Measurements from ENCODE around the gene CCDC18.
"Not testable (repeated sequence)": the region's sequence is repeated elsewhere in the genome, so short reads cannot be mapped to it uniquely, and the experiment has no call there.

DNA sequence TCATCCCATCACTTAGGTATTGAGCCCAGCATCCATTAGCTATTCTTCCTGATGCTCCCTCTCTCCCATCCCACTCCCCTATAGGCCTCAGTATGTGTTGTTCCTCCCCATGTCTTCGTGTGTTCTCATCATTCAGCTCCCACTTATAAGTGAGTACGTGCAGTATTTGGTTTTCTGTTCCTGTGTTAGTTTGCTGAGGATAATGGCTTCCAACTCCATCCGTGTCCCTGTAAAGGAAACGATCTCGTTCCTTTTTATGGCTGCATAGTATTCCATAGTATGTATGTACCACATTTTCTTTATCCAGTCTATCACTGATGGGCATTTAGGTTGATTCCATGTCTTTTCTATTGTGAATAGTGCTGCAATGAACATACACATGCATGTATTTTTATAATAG lies 40.2 kb downstream of the CCDC18 start:
- not testable (repeated sequence) for TF ChIP-seq SP1 (IDR thresholded peaks at IDR 0.05); YY1 (IDR thresholded peaks at IDR 0.05); RAD21 (IDR thresholded peaks at IDR 0.05); GABPA (IDR thresholded peaks at IDR 0.05 in 1 of 2, conservative IDR thresholded peaks at IDR 0.05 in 1 of 2); EGR1 (IDR thresholded peaks at IDR 0.05; ENCODE audit: low read depth in 2 of 2); FOXA1 (IDR thresholded peaks at IDR 0.05)
- TF ChIP-seq, protein P1, sequence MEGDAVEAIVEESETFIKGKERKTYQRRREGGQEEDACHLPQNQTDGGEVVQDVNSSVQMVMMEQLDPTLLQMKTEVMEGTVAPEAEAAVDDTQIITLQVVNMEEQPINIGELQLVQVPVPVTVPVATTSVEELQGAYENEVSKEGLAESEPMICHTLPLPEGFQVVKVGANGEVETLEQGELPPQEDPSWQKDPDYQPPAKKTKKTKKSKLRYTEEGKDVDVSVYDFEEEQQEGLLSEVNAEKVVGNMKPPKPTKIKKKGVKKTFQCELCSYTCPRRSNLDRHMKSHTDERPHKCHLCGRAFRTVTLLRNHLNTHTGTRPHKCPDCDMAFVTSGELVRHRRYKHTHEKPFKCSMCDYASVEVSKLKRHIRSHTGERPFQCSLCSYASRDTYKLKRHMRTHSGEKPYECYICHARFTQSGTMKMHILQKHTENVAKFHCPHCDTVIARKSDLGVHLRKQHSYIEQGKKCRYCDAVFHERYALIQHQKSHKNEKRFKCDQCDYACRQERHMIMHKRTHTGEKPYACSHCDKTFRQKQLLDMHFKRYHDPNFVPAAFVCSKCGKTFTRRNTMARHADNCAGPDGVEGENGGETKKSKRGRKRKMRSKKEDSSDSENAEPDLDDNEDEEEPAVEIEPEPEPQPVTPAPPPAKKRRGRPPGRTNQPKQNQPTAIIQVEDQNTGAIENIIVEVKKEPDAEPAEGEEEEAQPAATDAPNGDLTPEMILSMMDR (IDR thresholded peaks at IDR 0.05; ENCODE audit: low read depth, low read length, missing input control), result not testable (repeated sequence)
- TF ChIP-seq, protein P2, sequence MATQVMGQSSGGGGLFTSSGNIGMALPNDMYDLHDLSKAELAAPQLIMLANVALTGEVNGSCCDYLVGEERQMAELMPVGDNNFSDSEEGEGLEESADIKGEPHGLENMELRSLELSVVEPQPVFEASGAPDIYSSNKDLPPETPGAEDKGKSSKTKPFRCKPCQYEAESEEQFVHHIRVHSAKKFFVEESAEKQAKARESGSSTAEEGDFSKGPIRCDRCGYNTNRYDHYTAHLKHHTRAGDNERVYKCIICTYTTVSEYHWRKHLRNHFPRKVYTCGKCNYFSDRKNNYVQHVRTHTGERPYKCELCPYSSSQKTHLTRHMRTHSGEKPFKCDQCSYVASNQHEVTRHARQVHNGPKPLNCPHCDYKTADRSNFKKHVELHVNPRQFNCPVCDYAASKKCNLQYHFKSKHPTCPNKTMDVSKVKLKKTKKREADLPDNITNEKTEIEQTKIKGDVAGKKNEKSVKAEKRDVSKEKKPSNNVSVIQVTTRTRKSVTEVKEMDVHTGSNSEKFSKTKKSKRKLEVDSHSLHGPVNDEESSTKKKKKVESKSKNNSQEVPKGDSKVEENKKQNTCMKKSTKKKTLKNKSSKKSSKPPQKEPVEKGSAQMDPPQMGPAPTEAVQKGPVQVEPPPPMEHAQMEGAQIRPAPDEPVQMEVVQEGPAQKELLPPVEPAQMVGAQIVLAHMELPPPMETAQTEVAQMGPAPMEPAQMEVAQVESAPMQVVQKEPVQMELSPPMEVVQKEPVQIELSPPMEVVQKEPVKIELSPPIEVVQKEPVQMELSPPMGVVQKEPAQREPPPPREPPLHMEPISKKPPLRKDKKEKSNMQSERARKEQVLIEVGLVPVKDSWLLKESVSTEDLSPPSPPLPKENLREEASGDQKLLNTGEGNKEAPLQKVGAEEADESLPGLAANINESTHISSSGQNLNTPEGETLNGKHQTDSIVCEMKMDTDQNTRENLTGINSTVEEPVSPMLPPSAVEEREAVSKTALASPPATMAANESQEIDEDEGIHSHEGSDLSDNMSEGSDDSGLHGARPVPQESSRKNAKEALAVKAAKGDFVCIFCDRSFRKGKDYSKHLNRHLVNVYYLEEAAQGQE (IDR thresholded peaks at IDR 0.05), result not testable (repeated sequence)
- TF ChIP-seq, protein P3, sequence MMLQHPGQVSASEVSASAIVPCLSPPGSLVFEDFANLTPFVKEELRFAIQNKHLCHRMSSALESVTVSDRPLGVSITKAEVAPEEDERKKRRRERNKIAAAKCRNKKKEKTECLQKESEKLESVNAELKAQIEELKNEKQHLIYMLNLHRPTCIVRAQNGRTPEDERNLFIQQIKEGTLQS (IDR thresholded peaks at IDR 0.05), result not testable (repeated sequence)
